HepG2 (cell line): ENCODE data around the gene FAM20C. TPM values are rescaled to one million over a fixed set of nuclear protein-coding genes. Genes with fewer than 3 reads are reported as not detected.

ENCODE experiments used
- AGO2 ChIP-seq: fragments of 200-400 bp; formaldehyde crosslinking; optimal IDR thresholded peaks from 2 replicates; pipeline ENCODE3; 2017; ENCODE audit warnings: mild to moderate bottlenecking, low read depth, low read length, moderate library complexity
- DZIP1 ChIP-seq: sonication (generic); formaldehyde crosslinking; IDR thresholded peaks from 2 replicates; pipeline ENCODE4 v1.5.0; 2020; ENCODE audit warnings: mild to moderate bottlenecking, missing genetic modification reagents
- EP300 ChIP-seq, 3 experiments: sonication (generic) in 1 of 3; formaldehyde crosslinking in 1 of 3; IDR thresholded peaks; 2 replicates each; pipeline versions ENCODE4 v1.5.1 to v1.6.1; 2011 to 2020; ENCODE audit warnings: low read depth in 2 of 3, low read length in 2 of 3, borderline replicate concordance in 1 of 3, improper control_type of control experiment in 1 of 3, mild to moderate bottlenecking in 1 of 3, missing genetic modification reagents in 1 of 3, moderate library complexity in 1 of 3
- GABPB1 ChIP-seq: IDR thresholded peaks from 2 replicates; pipeline ENCODE4 v1.6.1; 2016; ENCODE audit warnings: mild to moderate bottlenecking, missing genetic modification reagents, moderate library complexity, missing compliant biosample characterization
- HDAC1 ChIP-seq: sonication (generic); formaldehyde crosslinking; IDR thresholded peaks from 2 replicates; pipeline ENCODE4 v1.5.1; 2020; ENCODE audit warnings: mild to moderate bottlenecking, missing genetic modification reagents
- KDM4B ChIP-seq: sonication (generic); formaldehyde crosslinking; IDR thresholded peaks from 2 replicates; pipeline ENCODE4 v1.4.0; 2020; ENCODE audit warnings: missing genetic modification reagents
- LCORL ChIP-seq, 2 experiments: fragments of 450-650 bp in 1 of 2; sonication (generic) in 1 of 2; formaldehyde crosslinking in 1 of 2; IDR thresholded peaks; 2 replicates each; pipeline versions ENCODE4 v1.5.0 to v1.6.1; 2017 to 2020; ENCODE audit warnings: antibody characterized with exemption in 1 of 2, missing genetic modification reagents in 1 of 2
- MEIS2 ChIP-seq: sonication (generic); formaldehyde crosslinking; IDR thresholded peaks from 2 replicates; pipeline ENCODE4 v1.9.0; 2021; ENCODE audit warnings: mild to moderate bottlenecking, missing genetic modification reagents
- MNT ChIP-seq: fragments of 450-650 bp; IDR thresholded peaks from 2 replicates; pipeline ENCODE4 v1.6.1; 2016
- NR3C1 ChIP-seq: sonication (generic); formaldehyde crosslinking; IDR thresholded peaks from 2 replicates; pipeline ENCODE4 v1.4.0; 2020; ENCODE audit warnings: missing genetic modification reagents
- REL ChIP-seq: sonication (generic); formaldehyde crosslinking; conservative IDR thresholded peaks from 2 replicates; pipeline ENCODE4 v1.8.0; 2022; ENCODE audit warnings: mild to moderate bottlenecking, missing genetic modification reagents, moderate library complexity
- RFXAP ChIP-seq: sonication (generic); formaldehyde crosslinking; IDR thresholded peaks from 2 replicates; pipeline ENCODE4 v1.4.0; 2020; ENCODE audit warnings: missing genetic modification reagents, borderline replicate concordance
- SNAPC5 ChIP-seq: sonication (generic); formaldehyde crosslinking; IDR thresholded peaks from 2 replicates; pipeline ENCODE4 v1.8.1; 2023; ENCODE audit warnings: mild to moderate bottlenecking, missing genetic modification reagents, borderline replicate concordance
- SOX13 ChIP-seq, 3 experiments: fragments of 450-650 bp in 1 of 3; sonication (generic) in 1 of 3; formaldehyde crosslinking in 1 of 3; IDR thresholded peaks in 2 of 3; conservative IDR thresholded peaks in 1 of 3; 2 replicates each; pipeline versions ENCODE4 v1.5.0 to v1.6.1; 2016 to 2020; ENCODE audit warnings: antibody characterized with exemption in 1 of 3, mild to moderate bottlenecking in 1 of 3, missing compliant biosample characterization in 1 of 3, missing genetic modification reagents in 1 of 3, moderate library complexity in 1 of 3
- TBP ChIP-seq: sonication (generic); formaldehyde crosslinking; IDR thresholded peaks from 2 replicates; pipeline ENCODE4 v1.5.0; 2020; ENCODE audit warnings: missing genetic modification reagents
- TFDP1 ChIP-seq: IDR thresholded peaks from 2 replicates; pipeline ENCODE4 v1.6.1; 2016; ENCODE audit warnings: missing compliant biosample characterization, missing genetic modification reagents, borderline replicate concordance
- TMF1 ChIP-seq: sonication (generic); formaldehyde crosslinking; IDR thresholded peaks from 2 replicates; pipeline ENCODE4 v1.8.1; 2022; ENCODE audit warnings: low read depth, missing genetic modification reagents
- ZBTB7B ChIP-seq: sonication (generic); formaldehyde crosslinking; IDR thresholded peaks from 2 replicates; pipeline ENCODE4 v1.4.0; 2020; ENCODE audit warnings: missing genetic modification reagents
- ZNF232 ChIP-seq: sonication (generic); formaldehyde crosslinking; IDR thresholded peaks from 2 replicates; pipeline ENCODE4 v1.4.0; 2020; ENCODE audit warnings: missing genetic modification reagents, borderline replicate concordance
- ZNF296 ChIP-seq: sonication (generic); formaldehyde crosslinking; conservative IDR thresholded peaks from 2 replicates; pipeline ENCODE4 v1.5.0; 2020; ENCODE audit warnings: mild to moderate bottlenecking, missing genetic modification reagents
- ZNF660 ChIP-seq: sonication (generic); formaldehyde crosslinking; IDR thresholded peaks from 2 replicates; pipeline ENCODE4 v1.5.1; 2020; ENCODE audit warnings: mild to moderate bottlenecking, low read depth, missing genetic modification reagents, borderline replicate concordance
- ZNF841 ChIP-seq: sonication (generic); formaldehyde crosslinking; IDR thresholded peaks from 2 replicates; pipeline ENCODE4 v1.8.1; 2023; ENCODE audit warnings: missing genetic modification reagents, borderline replicate concordance
- polyA plus RNA-seq, 8 experiments: library from polyadenylated mRNA; depleted of rRNA in 3 of 8; stranded (reverse) in 7 of 8; unstranded in 1 of 8; fragments of >200 nt; fragmentation: Illumina TruSeq in 4 of 8; extraction: Trizol in 4 of 8; gene quantifications; 2 replicates each; pipeline versions ENCODE4 v1.2.1 to v1.2.3, GENCODE V29; 2011 to 2016; ENCODE audit warnings: low read depth in 4 of 8, missing spikeins in 1 of 8, mixed read lengths in 1 of 8; ENCODE audit not compliant: insufficient read depth in 1 of 8
- total RNA-seq, 5 experiments: library from RNA; depleted of rRNA; stranded (reverse); fragments of >200 nt; fragmentation: Illumina TruSeq; extraction: Trizol; gene quantifications; 2 replicates each; pipeline ENCODE4 v1.2.3, GENCODE V29; 2016; ENCODE audit warnings: low read depth in 1 of 5

Gene FAM20C
- total and polyA plus RNA-seq, 2 of the 13 experiments (the other 11 are each of a cell fraction or from before 2014, with no cell fraction given) = 11.9 to 19.9 TPM

- 0 out of 2 replicates have a peak, but pooled peaks have one; percentile 37 for TF ChIP-seq DZIP1 (CRISPR knock-in tag)
- no peak for TF ChIP-seq LCORL (IDR thresholded peaks at IDR 0.05)
- peak; percentile 62; the same call in 1 of the 2 replicates for TF ChIP-seq LCORL (CRISPR knock-in tag; IDR thresholded peaks at IDR 0.05)
- TF ChIP-seq REL (CRISPR knock-in tag) = no peak
- no peak for TF ChIP-seq ZNF841 (CRISPR knock-in tag)
- TF ChIP-seq SNAPC5 (CRISPR knock-in tag) = no peak
- peak; percentile 23; the same call in 1 of the 2 replicates for TF ChIP-seq GABPB1 (CRISPR knock-in tag)
- TF ChIP-seq RFXAP (CRISPR knock-in tag) = no peak
- peak; percentile 49; the same call in 1 of the 2 replicates for TF ChIP-seq TFDP1 (CRISPR knock-in tag)
- peak; percentile 75; the same call in 1 of the 2 replicates for TF ChIP-seq ZBTB7B (CRISPR knock-in tag)
- no peak for TF ChIP-seq NR3C1 (CRISPR knock-in tag)
- peak; percentile 44; the same call in 1 of the 2 replicates for TF ChIP-seq HDAC1 (CRISPR knock-in tag)
- TF ChIP-seq MNT = peak; percentile 44; the same call in 1 of the 2 replicates
- no peak for TF ChIP-seq ZNF296 (CRISPR knock-in tag)
- TF ChIP-seq MEIS2 (CRISPR knock-in tag) = no peak
- TF ChIP-seq SOX13 (IDR thresholded peaks at IDR 0.05) = no peak
- peak in 1 of 2 experiments; percentile 71; a peak in 1 of 4 replicates for TF ChIP-seq SOX13 (CRISPR knock-in tag; conservative IDR thresholded peaks at IDR 0.05 in 1 of 2, IDR thresholded peaks at IDR 0.05 in 1 of 2)
- TF ChIP-seq TMF1 (CRISPR knock-in tag) = no peak
- no peak for TF ChIP-seq TBP
- no peak for TF ChIP-seq ZNF232 (CRISPR knock-in tag)
- TF ChIP-seq ZNF660 = no peak
- TF ChIP-seq EP300 (IDR thresholded peaks at IDR 0.05; ENCODE audit: low read depth in 2 of 2, low read length in 2 of 2) = 0 out of 4 replicates have a peak, but pooled peaks of 1 of the 2 experiments have one; percentile 6
- no peak; the same call in 1 of the 2 replicates for TF ChIP-seq EP300 (CRISPR knock-in tag; IDR thresholded peaks at IDR 0.05; ENCODE audit: borderline replicate concordance)
- peak; percentile 43 for TF ChIP-seq AGO2
- no peak for TF ChIP-seq KDM4B (CRISPR knock-in tag)
Observed at GRCh38 chr7:197413-198335, 5.3 kb downstream of the FAM20C start (continued).
